Activated B cell treated with CpG ODN at 0.5 μM for 24 hours (primary cell): ENCODE measurements around the gene RAC2. TPM values are rescaled to one million over a fixed set of nuclear protein-coding genes. Genes with fewer than 3 reads are reported as not detected.

ENCODE experiments used
- ATAC-seq: fragments of 200-7000 bp; cut with Tn5 transposase; one replicate; pipeline ENCODE4 v1.10.0; 2021; ENCODE audit warnings: low read depth, mild to moderate bottlenecking, moderate library complexity
- CTCF ChIA-PET: fragments of 350-600 bp; sonication (Branson Sonifier 250); formaldehyde crosslinking; loops from one replicate; lab custom pipeline; 2021; ENCODE audit warnings: antibody characterized with exemption; lab: Charles Lee
- POLR2A ChIA-PET: fragments of 350-600 bp; sonication (Branson Sonifier 250); formaldehyde crosslinking; loops from one replicate; lab custom pipeline; 2021; ENCODE audit warnings: antibody characterized with exemption; lab: Charles Lee
- DNase-seq: peaks from one replicate; pipeline ENCODE4 v3.0.0; 2022
- H3K27ac Mint-ChIP-seq: one replicate; pipeline ENCODE4 v1.8.0; 2020; ENCODE audit warnings: mixed read lengths
- H3K27me3 Mint-ChIP-seq: one replicate; pipeline ENCODE4 v1.8.0; 2021; ENCODE audit warnings: mixed read lengths
- H3K36me3 Mint-ChIP-seq: one replicate; pipeline ENCODE4 v1.8.0; 2021; ENCODE audit warnings: low read depth, mixed read lengths
- H3K4me1 Mint-ChIP-seq: one replicate; pipeline ENCODE4 v1.8.0; 2021; ENCODE audit warnings: mixed read lengths
- H3K4me3 Mint-ChIP-seq: one replicate; pipeline ENCODE4 v1.8.0; 2020; ENCODE audit warnings: mild to moderate bottlenecking, mixed read lengths
- H3K9me3 Mint-ChIP-seq: one replicate; pipeline ENCODE4 v1.8.0; 2020; ENCODE audit warnings: mixed read lengths
- intact Hi-C: fragments of 100-400 bp; cut with micrococcal nuclease; formaldehyde crosslinking; loops from one replicate; pipeline ENCODE4 v1.15.1; 2024
- total RNA-seq: library from RNA; stranded (reverse); gene quantifications from 2 replicates; pipeline ENCODE4 v1.2.3, GENCODE V29; 2022
- TF ChIP-seq, protein P1 (sequence below): fragments of 200-600 bp; IDR thresholded peaks from one replicate; pipeline ENCODE4 v1.8.0; 2022; ENCODE audit warnings: antibody characterized with exemption, mild to moderate bottlenecking

RAC2 gene
- total RNA-seq, result 518 and 557 TPM in 2 replicates

DNA sequence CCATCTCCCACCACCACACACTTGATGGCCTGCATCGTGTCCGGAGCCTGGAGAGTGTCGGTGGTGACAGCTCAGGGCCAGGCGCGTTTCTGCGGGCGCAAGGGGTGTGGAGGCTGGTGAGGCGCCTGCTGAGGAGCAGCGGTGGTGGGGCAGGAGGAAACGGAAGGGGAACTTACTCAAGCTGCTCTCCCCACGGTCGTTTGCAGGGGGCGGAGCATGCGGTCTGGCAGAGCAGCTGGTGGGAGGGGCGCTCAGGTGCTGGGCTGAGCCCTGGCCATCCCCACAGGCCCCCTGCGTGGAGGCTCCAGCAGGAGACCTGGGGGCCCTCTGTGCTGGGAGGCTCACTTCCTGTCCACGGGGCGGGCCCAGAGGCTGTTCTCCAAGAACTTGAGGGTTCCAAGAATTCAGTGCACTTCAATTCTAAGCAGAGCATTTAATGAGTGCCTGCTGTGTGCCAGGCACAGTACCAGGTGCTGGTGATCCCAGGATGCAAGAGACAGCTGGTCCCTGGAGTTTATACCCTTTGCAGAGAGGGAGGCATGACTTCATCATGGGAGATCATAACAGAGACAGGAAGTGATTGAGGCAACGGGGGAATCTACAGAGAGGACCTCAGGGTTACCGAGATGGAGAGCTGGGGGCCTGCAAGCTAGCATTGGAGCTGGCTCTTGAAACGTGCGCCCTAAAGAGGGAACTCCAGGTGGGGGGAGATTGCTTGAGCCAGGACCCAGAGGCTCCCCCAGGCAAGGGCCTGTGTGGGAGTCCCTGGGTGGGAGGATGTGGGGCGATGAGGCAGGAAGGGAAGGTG, at the start of gene RAC2:
RAC2 (minus strand) TSS at position 156 of the 808 bp plus-strand sequence; CDS start at position 35, 121 bp downstream.
- Mint-ChIP-seq H3K9me3 (no peaks in the 10 kb centered on the region), H3K4me1 (peaks cover 74% of the 10 kb centered on the region), H3K36me3 (peaks cover 39% of the 10 kb centered on the region), H3K27ac (peak within 1 kb of the TSS; percentile 90), H3K4me3 (peak within 1 kb of the TSS; percentile 97), H3K27me3 (no peaks in the 10 kb centered on the region)
- TF ChIP-seq, protein P1, sequence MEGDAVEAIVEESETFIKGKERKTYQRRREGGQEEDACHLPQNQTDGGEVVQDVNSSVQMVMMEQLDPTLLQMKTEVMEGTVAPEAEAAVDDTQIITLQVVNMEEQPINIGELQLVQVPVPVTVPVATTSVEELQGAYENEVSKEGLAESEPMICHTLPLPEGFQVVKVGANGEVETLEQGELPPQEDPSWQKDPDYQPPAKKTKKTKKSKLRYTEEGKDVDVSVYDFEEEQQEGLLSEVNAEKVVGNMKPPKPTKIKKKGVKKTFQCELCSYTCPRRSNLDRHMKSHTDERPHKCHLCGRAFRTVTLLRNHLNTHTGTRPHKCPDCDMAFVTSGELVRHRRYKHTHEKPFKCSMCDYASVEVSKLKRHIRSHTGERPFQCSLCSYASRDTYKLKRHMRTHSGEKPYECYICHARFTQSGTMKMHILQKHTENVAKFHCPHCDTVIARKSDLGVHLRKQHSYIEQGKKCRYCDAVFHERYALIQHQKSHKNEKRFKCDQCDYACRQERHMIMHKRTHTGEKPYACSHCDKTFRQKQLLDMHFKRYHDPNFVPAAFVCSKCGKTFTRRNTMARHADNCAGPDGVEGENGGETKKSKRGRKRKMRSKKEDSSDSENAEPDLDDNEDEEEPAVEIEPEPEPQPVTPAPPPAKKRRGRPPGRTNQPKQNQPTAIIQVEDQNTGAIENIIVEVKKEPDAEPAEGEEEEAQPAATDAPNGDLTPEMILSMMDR, result no peak
- CTCF ChIA-PET, result interaction anchor here (0.8 to 8.8 kb wide), 14 partner anchors 12 to 122 kb away, joined by 3 to 139 read pairs (median 4); no protein-coding TSS in a partner anchor
- POLR2A ChIA-PET, result interaction anchor here (0.6 to 9.9 kb wide), 26 partner anchors 9 to 762 kb away, joined by 3 to 304 read pairs (median 6); partner anchors contain the start of genes CYTH4, GGA1, IFT27 and MFNG
- DNase-seq (peak; percentile 77), ATAC-seq (peak; percentile 59)
- intact Hi-C loops, result loop anchor here (1.0 to 2.0 kb wide), 4 partner anchors 16 to 122 kb away; no protein-coding TSS in a partner anchor

DNA sequence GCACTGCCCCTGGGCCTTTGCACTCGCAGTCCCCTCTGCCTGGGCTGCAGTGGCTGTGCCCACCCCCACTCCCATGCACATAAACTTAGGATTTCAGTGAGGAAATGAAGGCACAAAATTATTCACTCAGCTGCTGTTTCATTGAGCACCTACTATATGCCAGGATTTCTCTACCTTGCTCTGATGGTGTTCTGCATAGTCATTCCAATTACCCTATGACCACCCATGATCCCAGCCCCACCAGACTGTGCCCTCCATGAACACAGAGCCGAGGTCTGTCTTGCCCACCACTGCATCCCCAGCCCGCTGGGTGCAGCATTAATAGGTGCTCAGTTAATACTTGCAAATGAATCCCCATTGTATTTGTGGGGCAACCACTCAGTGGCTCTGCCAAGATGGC, 49.1 kb upstream of the RAC2 start:
- TF ChIP-seq, protein P1, result no peak
- intact Hi-C loops, result no loop called here
- CTCF ChIA-PET, result interaction anchor here (0.8 kb wide), 1 partner anchor 11 kb away, joined by 3 read pairs; no protein-coding TSS in a partner anchor
- Mint-ChIP-seq H3K9me3 (peaks cover 6% of the 10 kb centered on the region), H3K4me3 (no peak overlapping the region), H3K36me3 (peaks cover 86% of the 10 kb centered on the region), H3K27ac (peak overlapping the region; percentile 16), H3K4me1 (peaks cover 57% of the 10 kb centered on the region), H3K27me3 (no peaks in the 10 kb centered on the region)
- POLR2A ChIA-PET, result interaction anchor here (0.8 kb wide), 1 partner anchor 49 kb away, joined by 3 read pairs; the partner anchor contains the start of gene RAC2
- ATAC-seq, result no peak
- no peak for DNase-seq

DNA sequence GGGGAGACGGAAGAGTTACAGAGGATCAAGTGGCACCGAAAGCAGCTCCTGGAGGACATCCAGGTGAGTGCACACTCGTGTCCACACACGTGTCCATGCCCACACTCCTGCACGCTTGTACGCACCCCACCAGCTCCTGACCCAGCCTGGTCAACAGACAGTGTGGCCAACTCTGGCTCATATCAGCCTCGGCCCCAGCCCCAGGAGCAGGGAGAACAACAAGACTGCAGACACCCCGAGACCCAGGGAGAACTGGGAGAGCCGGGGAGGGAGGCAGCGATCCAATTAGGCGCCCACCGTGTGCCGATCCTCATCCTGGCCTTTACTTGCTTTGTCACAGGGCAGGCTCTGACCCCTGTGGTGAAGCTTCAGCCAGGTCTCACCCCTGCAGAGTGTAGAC, 48.6 kb upstream of the RAC2 start:
- intact Hi-C loops, result no loop called here
- TF ChIP-seq, protein P1, result no peak
- DNase-seq (no peak), ATAC-seq (no peak)
- Mint-ChIP-seq H3K4me3 (no peak overlapping the region), H3K27me3 (no peaks in the 10 kb centered on the region), H3K4me1 (peaks cover 56% of the 10 kb centered on the region), H3K27ac (peak overlapping the region; percentile 30), H3K36me3 (peaks cover 82% of the 10 kb centered on the region), H3K9me3 (peaks cover 6% of the 10 kb centered on the region)
- ChIA-PET CTCF (interaction anchor here (0.8 kb wide), 1 partner anchor 11 kb away, joined by 3 read pairs; no protein-coding TSS in a partner anchor), POLR2A (interaction anchor here (0.8 kb wide), 1 partner anchor 48 kb away, joined by 3 read pairs; the partner anchor contains the start of gene RAC2)

DNA sequence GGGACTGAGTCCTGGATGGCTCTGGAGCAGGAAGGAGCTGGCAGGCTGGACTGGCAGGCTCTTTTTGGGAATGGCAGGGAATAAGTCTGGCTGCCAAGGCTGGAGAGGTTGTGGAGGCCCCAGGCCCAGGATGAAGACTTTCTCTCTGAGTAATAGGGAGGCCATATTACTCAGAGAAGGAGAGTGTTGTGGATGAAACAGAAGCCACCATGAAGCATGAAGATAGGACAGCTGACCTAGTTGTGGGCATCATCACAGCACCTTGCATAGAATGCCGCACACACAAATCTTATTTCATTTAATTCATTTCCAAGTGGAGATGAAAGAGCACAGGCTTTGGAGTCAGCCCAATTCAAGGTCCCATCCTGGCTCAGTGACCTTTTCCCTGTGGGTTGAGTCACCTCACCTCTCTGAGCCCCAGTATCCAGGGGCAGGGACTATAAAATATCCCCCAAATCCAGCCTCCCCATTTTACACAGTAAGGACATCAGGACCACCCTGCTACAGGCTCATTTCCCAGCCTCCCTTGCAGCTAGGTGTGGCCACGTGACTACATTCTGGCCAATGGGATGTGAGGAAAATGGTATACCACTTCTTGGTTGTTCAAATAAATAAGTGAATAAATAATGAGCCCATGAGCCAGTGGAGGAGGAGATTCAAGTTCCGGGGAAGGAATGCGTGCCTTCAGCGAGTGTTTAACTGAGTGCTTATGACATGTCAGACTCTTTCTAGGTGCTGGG, 47.7 kb upstream of the RAC2 start:
- no peak for DNase-seq
- Mint-ChIP-seq H3K4me3 (no peak overlapping the region), H3K27me3 (no peaks in the 10 kb centered on the region), H3K27ac (peak overlapping the region; percentile 30), H3K36me3 (peaks cover 79% of the 10 kb centered on the region), H3K9me3 (peaks cover 6% of the 10 kb centered on the region), H3K4me1 (peaks cover 62% of the 10 kb centered on the region)
- ChIA-PET CTCF (no interaction called here), POLR2A (interaction anchor here (0.6 to 0.9 kb wide), 2 partner anchors 204 to 263 kb away, joined by 3 read pairs; no protein-coding TSS in a partner anchor)
- TF ChIP-seq, protein P1, result no peak
- no peak for ATAC-seq
- intact Hi-C loops, result no loop called here
